ENCODE measurements around the gene PAQR7.

PAQR7 gene

GRCh38 chr1:25916460-25916859, 41.0 kb upstream of the PAQR7 start:
- TF ChIP-seq, protein P1, sequence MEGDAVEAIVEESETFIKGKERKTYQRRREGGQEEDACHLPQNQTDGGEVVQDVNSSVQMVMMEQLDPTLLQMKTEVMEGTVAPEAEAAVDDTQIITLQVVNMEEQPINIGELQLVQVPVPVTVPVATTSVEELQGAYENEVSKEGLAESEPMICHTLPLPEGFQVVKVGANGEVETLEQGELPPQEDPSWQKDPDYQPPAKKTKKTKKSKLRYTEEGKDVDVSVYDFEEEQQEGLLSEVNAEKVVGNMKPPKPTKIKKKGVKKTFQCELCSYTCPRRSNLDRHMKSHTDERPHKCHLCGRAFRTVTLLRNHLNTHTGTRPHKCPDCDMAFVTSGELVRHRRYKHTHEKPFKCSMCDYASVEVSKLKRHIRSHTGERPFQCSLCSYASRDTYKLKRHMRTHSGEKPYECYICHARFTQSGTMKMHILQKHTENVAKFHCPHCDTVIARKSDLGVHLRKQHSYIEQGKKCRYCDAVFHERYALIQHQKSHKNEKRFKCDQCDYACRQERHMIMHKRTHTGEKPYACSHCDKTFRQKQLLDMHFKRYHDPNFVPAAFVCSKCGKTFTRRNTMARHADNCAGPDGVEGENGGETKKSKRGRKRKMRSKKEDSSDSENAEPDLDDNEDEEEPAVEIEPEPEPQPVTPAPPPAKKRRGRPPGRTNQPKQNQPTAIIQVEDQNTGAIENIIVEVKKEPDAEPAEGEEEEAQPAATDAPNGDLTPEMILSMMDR (IDR thresholded peaks at IDR 0.05; ENCODE audit: low read depth, low read length, missing control alignments), result no peak

GRCh38 chr1:25914074-25914995, 38.8 kb upstream of the PAQR7 start:
- no peak for DNase-seq (ENCODE audit: extremely low read depth, low read depth)
- TF ChIP-seq, protein P1 (IDR thresholded peaks at IDR 0.05; ENCODE audit: low read depth, low read length, missing control alignments), result no peak
- H3K4me3 ChIP-seq (replicated peaks; ENCODE audit: low read depth, low read length), result no peak overlapping the region

More at GRCh38 chr1:25916460-25916859, 41.0 kb upstream of the PAQR7 start:
- DNase-seq (ENCODE audit: extremely low read depth, low read depth), result no peak
- H3K4me3 ChIP-seq (replicated peaks; ENCODE audit: low read depth, low read length), result no peak overlapping the region

DNA sequence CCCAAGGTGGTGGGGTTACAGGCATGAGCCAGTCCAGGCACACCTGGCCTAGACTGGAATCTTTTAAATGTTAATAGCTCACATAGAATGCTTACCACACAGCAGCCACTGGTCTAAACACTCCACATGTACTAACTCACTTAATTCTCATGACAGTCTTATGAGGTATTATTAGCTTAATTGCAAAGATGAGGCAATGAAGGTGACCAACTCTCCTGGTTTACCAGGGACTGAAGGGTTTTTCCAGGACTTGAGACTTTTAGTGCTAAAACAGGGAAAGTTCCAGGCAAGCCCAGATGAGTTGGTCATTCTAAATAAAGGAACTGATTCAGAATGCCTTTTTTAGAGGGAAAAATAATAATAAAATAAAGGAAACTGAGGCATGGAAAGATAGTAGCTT, 37.7 kb upstream of the PAQR7 start:
- no peak overlapping the region for H3K4me3 ChIP-seq (replicated peaks; ENCODE audit: low read depth, low read length)
- TF ChIP-seq, protein P1 (IDR thresholded peaks at IDR 0.05; ENCODE audit: low read depth, low read length, missing control alignments), result no peak
- DNase-seq (ENCODE audit: extremely low read depth, low read depth), result no peak

- TF ChIP-seq, protein P1 (IDR thresholded peaks at IDR 0.05; ENCODE audit: low read depth, low read length, missing control alignments), result no peak
- H3K4me3 ChIP-seq (replicated peaks; ENCODE audit: low read depth, low read length), result no peak overlapping the region
- no peak for DNase-seq (ENCODE audit: extremely low read depth, low read depth)
These were observed 36.7 kb upstream of the PAQR7 start for GRCh38 chr1:25912076-25912831.

- DNase-seq (ENCODE audit: extremely low read depth, low read depth), result no peak
- H3K4me3 ChIP-seq (replicated peaks; ENCODE audit: low read depth, low read length), result no peak overlapping the region
- TF ChIP-seq, protein P1 (IDR thresholded peaks at IDR 0.05; ENCODE audit: low read depth, low read length, missing control alignments), result no peak
These were observed 35.7 kb upstream of the PAQR7 start for GRCh38 chr1:25911162-25911561.

DNA sequence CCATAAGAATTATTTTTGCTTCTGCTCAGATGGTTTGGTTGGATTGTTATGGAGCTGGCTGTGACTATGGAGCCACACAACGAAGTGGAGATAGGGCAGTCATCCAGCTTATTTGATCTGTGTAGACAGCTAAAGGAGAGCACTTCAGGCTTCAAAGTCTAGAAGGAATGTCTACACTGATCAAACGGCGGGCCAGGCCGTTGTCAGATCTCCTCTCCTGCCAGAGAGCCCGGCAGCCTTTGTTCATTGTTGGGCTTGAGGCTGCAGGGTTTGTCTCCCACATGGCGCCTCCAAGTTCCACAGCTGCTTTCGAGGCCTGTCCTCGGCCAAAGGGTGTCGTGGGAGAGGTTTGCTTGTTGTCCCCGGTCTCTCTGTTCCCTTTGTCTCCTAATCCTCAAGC, 33.5 kb upstream of the PAQR7 start:
- TF ChIP-seq, protein P1 (IDR thresholded peaks at IDR 0.05; ENCODE audit: low read depth, low read length, missing control alignments), result no peak
- no peak overlapping the region for H3K4me3 ChIP-seq (replicated peaks; ENCODE audit: low read depth, low read length)
- DNase-seq (ENCODE audit: extremely low read depth, low read depth), result no peak
